Effector memory CD4-positive, alpha-beta T cell (primary cell): ENCODE measurements around the gene ZDHHC1.
"Not testable (repeated sequence)": the region's sequence is repeated elsewhere in the genome, so short reads cannot be mapped to it uniquely, and the experiment has no call there.

Source experiments
- DNase-seq, 3 donors: peaks; one replicate each; pipeline ENCODE4 v3.0.0-alpha.2; 2020
- H3K27ac ChIP-seq: 2 replicates; pipeline ENCODE4 v1.7.0; 2013; ENCODE audit warnings: mild to moderate bottlenecking, low read length, moderate library complexity; ENCODE audit not compliant: insufficient read depth, poor library complexity, severe bottlenecking
- H3K27me3 ChIP-seq: replicated peaks from 2 replicates; pipeline ENCODE4 v1.7.0; 2013; ENCODE audit warnings: mild to moderate bottlenecking, low read length; ENCODE audit not compliant: insufficient read depth, control insufficient read depth, poor library complexity, severe bottlenecking
- H3K36me3 ChIP-seq: 2 replicates; pipeline ENCODE4 v1.7.0; 2013; ENCODE audit warnings: mild to moderate bottlenecking, low read length, moderate library complexity; ENCODE audit not compliant: control insufficient read depth, insufficient read depth
- H3K4me1 ChIP-seq: 2 replicates; pipeline ENCODE4 v1.7.0; 2013; ENCODE audit warnings: low read length, mild to moderate bottlenecking; ENCODE audit not compliant: control insufficient read depth, insufficient read depth, poor library complexity, severe bottlenecking
- H3K4me3 ChIP-seq: 2 replicates; pipeline ENCODE4 v1.7.0; 2013; ENCODE audit warnings: low read length, low read depth, mild to moderate bottlenecking; ENCODE audit not compliant: insufficient read depth, poor library complexity, severe bottlenecking
- H3K9me3 ChIP-seq: 2 replicates; pipeline ENCODE4 v1.7.0; 2013; ENCODE audit warnings: mild to moderate bottlenecking, low read length, moderate library complexity; ENCODE audit not compliant: control insufficient read depth

The ZDHHC1 gene

DNA sequence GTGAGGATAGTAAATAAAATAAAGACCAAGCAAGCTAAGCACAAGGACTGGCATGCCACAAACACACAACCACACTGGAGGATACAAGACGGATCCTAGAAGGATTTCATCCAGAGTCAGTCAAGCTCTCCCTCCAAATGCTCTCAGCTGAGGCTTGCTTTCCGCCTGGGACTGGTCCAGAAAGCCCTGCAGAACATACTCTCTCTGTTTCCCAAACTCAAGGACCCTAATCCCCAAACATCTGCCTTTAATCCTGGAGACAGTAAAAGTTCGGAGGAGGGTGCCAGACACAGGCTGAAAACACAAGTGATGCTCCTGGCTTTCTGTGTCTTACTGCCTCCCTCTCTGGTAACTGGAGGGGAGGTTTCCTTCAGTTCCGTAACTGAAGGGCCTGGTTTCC lies 9.3 kb upstream of the ZDHHC1 start:
- Histone ChIP-seq H3K27ac (no peak overlapping the region), H3K27me3 (peaks cover 30% of the 10 kb centered on the region), H3K9me3 (no peaks in the 10 kb centered on the region), H3K4me3 (no peak overlapping the region), H3K36me3 (no peaks in the 10 kb centered on the region), H3K4me1 (peaks cover 5% of the 10 kb centered on the region)
- no peak for DNase-seq

DNA sequence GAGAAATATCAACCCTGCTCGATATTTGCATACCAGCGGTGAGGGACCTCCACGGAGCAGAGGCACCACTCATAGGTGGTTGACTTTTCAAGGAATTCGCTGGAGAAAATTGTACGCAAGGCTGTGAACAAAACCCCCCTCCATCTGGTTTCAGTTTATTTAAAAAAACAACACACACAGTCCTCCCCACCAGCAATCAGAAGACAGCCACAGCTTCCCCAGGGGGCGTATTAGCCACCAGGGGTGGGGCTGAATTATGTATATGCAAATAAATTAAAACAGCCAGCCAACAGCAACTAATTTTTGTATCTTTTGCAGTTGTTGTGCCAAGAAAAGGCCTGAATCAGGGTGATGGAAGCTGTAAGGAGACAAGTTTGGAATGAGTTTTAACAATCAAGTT lies 8.8 kb upstream of the ZDHHC1 start:
- peaks cover 25% of the 10 kb centered on the region for H3K27me3 ChIP-seq
- H3K9me3 ChIP-seq = no peaks in the 10 kb centered on the region
- no peak overlapping the region for H3K4me3 ChIP-seq
- no peak overlapping the region for H3K27ac ChIP-seq
- no peak for DNase-seq
- no peaks in the 10 kb centered on the region for H3K36me3 ChIP-seq
- no peaks in the 10 kb centered on the region for H3K4me1 ChIP-seq

DNA sequence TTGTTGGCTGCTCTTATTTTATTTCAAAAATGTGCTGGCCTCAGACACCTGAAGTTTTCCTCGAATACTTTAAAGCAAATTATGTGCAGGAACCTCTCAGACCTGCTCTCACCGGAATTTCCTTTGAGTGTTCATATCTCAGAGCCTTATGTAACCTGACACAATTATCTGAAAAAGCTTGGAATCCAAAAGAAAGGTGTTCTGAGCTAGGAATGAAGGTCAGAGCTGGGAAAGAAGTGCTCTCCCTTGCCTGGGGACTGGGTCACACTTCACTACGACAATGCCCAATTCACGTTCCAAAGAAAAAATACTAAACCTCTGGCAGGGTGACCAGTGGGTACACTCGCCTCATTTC lies 8.0 kb upstream of the ZDHHC1 start:
- Histone ChIP-seq H3K27me3 (peaks cover 16% of the 10 kb centered on the region), H3K36me3 (no peaks in the 10 kb centered on the region), H3K9me3 (no peaks in the 10 kb centered on the region), H3K27ac (no peak overlapping the region), H3K4me1 (no peaks in the 10 kb centered on the region), H3K4me3 (no peak overlapping the region)
- DNase-seq = no peak

GRCh38 chr16:67423611-67424260 lies 7.5 kb upstream of the ZDHHC1 start:
- Histone ChIP-seq H3K27me3 (peaks cover 11% of the 10 kb centered on the region), H3K27ac (no peak overlapping the region), H3K4me3 (no peak overlapping the region)

GRCh38 chr16:67423015-67423414 lies 6.7 kb upstream of the ZDHHC1 start:
- no peaks in the 10 kb centered on the region for H3K9me3 ChIP-seq
- peaks cover 8% of the 10 kb centered on the region for H3K27me3 ChIP-seq
- H3K4me1 ChIP-seq = no peaks in the 10 kb centered on the region
- H3K36me3 ChIP-seq = no peaks in the 10 kb centered on the region
- DNase-seq = no peak
- H3K27ac ChIP-seq = no peak overlapping the region
- no peak overlapping the region for H3K4me3 ChIP-seq

More at GRCh38 chr16:67423611-67424260, 7.5 kb upstream of the ZDHHC1 start:
- no peak for DNase-seq
- no peaks in the 10 kb centered on the region for H3K36me3 ChIP-seq
- no peaks in the 10 kb centered on the region for H3K4me1 ChIP-seq
- no peaks in the 10 kb centered on the region for H3K9me3 ChIP-seq

GRCh38 chr16:67421030-67421429 lies 4.8 kb upstream of the ZDHHC1 start:
- H3K27ac ChIP-seq = no peak overlapping the region
- H3K4me1 ChIP-seq = peaks cover 6% of the 10 kb centered on the region
- H3K36me3 ChIP-seq = no peaks in the 10 kb centered on the region
- no peak for DNase-seq
- no peak overlapping the region for H3K4me3 ChIP-seq
- no peaks in the 10 kb centered on the region for H3K9me3 ChIP-seq
- peaks cover 21% of the 10 kb centered on the region for H3K27me3 ChIP-seq

DNA sequence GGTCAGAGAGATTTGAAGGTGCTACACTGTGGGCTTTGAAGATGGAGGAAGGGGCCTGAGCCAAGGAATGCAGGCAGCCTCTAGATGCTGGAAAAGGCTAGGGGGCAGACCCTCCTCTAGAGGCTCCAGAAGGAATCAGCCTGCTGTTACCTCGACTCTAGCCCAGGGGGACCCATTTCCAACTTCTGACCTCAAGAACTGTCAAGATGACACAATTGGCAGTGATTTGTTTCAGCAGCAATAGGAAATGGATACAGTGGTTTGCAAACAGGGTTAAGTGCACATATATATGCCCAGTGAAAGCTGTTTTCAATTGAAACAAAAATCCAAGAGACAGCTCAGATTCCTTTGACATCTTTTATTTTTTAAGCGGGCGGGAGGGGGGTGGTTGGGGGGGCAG lies 3.7 kb upstream of the ZDHHC1 start:
- no peaks in the 10 kb centered on the region for H3K9me3 ChIP-seq
- peaks cover 23% of the 10 kb centered on the region for H3K27me3 ChIP-seq
- no peak overlapping the region for H3K4me3 ChIP-seq
- peaks cover 6% of the 10 kb centered on the region for H3K4me1 ChIP-seq
- DNase-seq = no peak
- no peak overlapping the region for H3K27ac ChIP-seq
- H3K36me3 ChIP-seq = no peaks in the 10 kb centered on the region

GRCh38 chr16:67419502-67419901 lies 3.2 kb upstream of the ZDHHC1 start:
- H3K27ac ChIP-seq = no peak overlapping the region
- no peak for DNase-seq
- no peak overlapping the region for H3K4me3 ChIP-seq
- no peaks in the 10 kb centered on the region for H3K9me3 ChIP-seq
- peaks cover 6% of the 10 kb centered on the region for H3K4me1 ChIP-seq
- peaks cover 21% of the 10 kb centered on the region for H3K27me3 ChIP-seq
- no peaks in the 10 kb centered on the region for H3K36me3 ChIP-seq

DNA sequence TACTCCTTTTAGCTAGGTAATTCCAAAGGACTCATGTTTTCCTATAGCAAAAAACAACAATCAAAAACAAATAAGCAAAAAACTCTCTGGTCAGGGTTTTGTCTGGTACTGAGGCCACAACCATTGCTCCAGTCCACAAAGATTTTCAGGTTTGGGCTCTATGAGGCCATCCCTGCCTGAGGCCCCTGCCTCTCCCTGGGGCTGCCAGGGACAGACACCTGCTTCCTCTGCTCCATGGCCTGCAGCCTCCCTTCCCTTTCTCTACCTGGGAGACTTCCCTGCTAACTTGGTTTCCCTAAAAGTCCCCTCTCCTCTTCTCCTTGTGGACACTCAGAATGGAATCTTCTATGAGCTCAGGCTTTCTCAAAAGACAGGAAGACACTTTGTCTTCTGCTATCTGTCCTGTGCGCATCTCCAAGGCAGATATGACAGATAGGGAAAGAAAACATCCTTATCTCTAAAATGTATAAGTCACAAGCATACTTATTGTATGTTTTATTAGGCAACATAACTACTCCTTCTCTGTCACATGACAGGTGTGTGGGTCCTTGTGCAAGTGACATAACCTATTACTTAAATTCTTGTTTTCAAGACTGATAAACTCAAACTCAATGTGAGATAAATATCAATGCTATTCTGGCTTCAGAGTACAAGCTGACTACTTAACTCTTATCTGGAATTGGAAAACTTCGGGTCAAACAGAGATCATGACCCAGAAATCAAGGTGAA lies 1.2 kb upstream of the ZDHHC1 start:
- H3K27me3 ChIP-seq = peaks cover 17% of the 10 kb centered on the region
- H3K4me3 ChIP-seq = no peak overlapping the region
- H3K27ac ChIP-seq = no peak overlapping the region
- H3K9me3 ChIP-seq = no peaks in the 10 kb centered on the region
- peaks cover 6% of the 10 kb centered on the region for H3K4me1 ChIP-seq
- H3K36me3 ChIP-seq = no peaks in the 10 kb centered on the region
- DNase-seq = no peak

- not testable (repeated sequence) for H3K4me3 ChIP-seq, DNase-seq, H3K36me3 ChIP-seq, H3K4me1 ChIP-seq, H3K9me3 ChIP-seq, H3K27ac ChIP-seq
- peaks cover 17% of the 10 kb centered on the region for H3K27me3 ChIP-seq
Observed at GRCh38 chr16:67415421-67415820, 856 bp downstream of the ZDHHC1 start.
